Measurements from ENCODE around the gene CDH23. TPM values are rescaled to one million over a fixed set of nuclear protein-coding genes. Genes with fewer than 3 reads are reported as not detected.

The CDH23 gene
- total RNA-seq, 4 donors from 2014 or later: 7.1 to 56.2 (median 25.4) TPM

GRCh38 chr10:71857934-71858890, 461.5 kb downstream of the CDH23 start:
- intact Hi-C loops (cut with DNase I; ENCODE audit: low total_unique reads): no loop called here
- Histone ChIP-seq H3K4me1 (peaks cover 0 to 7% of the 10 kb centered on the region in 2 donors), H3K4me3 (no peak overlapping the region), H3K27me3 (no peaks in the 10 kb centered on the region), H3K9me3 (no peaks in the 10 kb centered on the region), H3K27ac (no peak overlapping the region), H3K36me3 (no peaks in the 10 kb centered on the region)
- no peak for DNase-seq
- TF ChIP-seq POLR2A (IDR thresholded peaks at IDR 0.05): no peak
- TF ChIP-seq, protein P1, sequence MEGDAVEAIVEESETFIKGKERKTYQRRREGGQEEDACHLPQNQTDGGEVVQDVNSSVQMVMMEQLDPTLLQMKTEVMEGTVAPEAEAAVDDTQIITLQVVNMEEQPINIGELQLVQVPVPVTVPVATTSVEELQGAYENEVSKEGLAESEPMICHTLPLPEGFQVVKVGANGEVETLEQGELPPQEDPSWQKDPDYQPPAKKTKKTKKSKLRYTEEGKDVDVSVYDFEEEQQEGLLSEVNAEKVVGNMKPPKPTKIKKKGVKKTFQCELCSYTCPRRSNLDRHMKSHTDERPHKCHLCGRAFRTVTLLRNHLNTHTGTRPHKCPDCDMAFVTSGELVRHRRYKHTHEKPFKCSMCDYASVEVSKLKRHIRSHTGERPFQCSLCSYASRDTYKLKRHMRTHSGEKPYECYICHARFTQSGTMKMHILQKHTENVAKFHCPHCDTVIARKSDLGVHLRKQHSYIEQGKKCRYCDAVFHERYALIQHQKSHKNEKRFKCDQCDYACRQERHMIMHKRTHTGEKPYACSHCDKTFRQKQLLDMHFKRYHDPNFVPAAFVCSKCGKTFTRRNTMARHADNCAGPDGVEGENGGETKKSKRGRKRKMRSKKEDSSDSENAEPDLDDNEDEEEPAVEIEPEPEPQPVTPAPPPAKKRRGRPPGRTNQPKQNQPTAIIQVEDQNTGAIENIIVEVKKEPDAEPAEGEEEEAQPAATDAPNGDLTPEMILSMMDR (IDR thresholded peaks at IDR 0.05): no peak

- Histone ChIP-seq H3K4me3 (no peak overlapping the region), H3K27me3 (no peaks in the 10 kb centered on the region), H3K9me3 (no peaks in the 10 kb centered on the region), H3K27ac (peak overlapping the region; percentile 89 to 93), H3K4me1 (peaks cover 0 to 7% of the 10 kb centered on the region in 2 donors), H3K36me3 (no peaks in the 10 kb centered on the region)
- intact Hi-C loops (cut with DNase I; ENCODE audit: low total_unique reads): no loop called here
- TF ChIP-seq, protein P1 (IDR thresholded peaks at IDR 0.05): no peak
- peak in 1 of 2 donors; percentile 17 for TF ChIP-seq POLR2A (IDR thresholded peaks at IDR 0.05)
- DNase-seq: peak; percentile 93 to 98
Measured at GRCh38 chr10:71860243-71861029, 463.7 kb downstream of the CDH23 start.

GRCh38 chr10:71863203-71863602, 466.5 kb downstream of the CDH23 start:
- H3K36me3 ChIP-seq: no peaks in the 10 kb centered on the region
- H3K4me3 ChIP-seq: no peak overlapping the region
- DNase-seq: no peak
- H3K9me3 ChIP-seq: no peaks in the 10 kb centered on the region
- H3K27ac ChIP-seq: peak overlapping the region; percentile 89 to 93
- intact Hi-C loops (cut with DNase I; ENCODE audit: low total_unique reads): no loop called here
- no peak for TF ChIP-seq POLR2A (IDR thresholded peaks at IDR 0.05)
- TF ChIP-seq, protein P1 (IDR thresholded peaks at IDR 0.05): no peak
- H3K4me1 ChIP-seq: peaks cover 0 to 7% of the 10 kb centered on the region in 2 donors
- no peaks in the 10 kb centered on the region for H3K27me3 ChIP-seq

DNA sequence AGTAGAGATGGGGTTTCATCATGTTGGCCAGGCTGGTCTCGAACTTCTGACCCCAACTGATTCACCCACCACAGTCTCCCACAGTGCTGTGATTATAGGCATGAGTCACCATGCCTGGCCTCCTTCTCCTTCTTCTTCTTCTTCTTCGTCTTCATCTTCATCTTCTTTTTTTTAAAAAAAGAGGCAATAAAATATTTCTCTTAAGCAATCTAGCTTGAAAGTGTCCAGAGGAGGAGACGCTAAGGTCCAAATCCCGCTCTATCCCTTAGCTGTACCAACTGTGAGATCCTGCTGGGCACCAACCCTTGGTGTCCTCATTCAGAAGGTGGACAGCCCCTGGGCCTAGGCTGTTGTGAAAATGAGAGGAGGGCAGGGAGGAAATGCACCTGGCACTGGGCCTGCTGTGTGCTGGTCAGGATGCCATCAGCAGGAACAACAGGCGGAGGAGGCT, 468.2 kb downstream of the CDH23 start:
- Histone ChIP-seq H3K27me3 (no peaks in the 10 kb centered on the region), H3K4me3 (no peak overlapping the region), H3K4me1 (peaks cover 0 to 7% of the 10 kb centered on the region in 2 donors), H3K36me3 (no peaks in the 10 kb centered on the region), H3K9me3 (no peaks in the 10 kb centered on the region), H3K27ac (no peak overlapping the region)
- no peak for TF ChIP-seq POLR2A (IDR thresholded peaks at IDR 0.05)
- TF ChIP-seq, protein P1 (IDR thresholded peaks at IDR 0.05): no peak
- no peak for DNase-seq
- intact Hi-C loops (cut with DNase I; ENCODE audit: low total_unique reads): no loop called here

Small RNAs within 50 kb of the gene (microRNA-seq; reads per million reads assigned to microRNA genes)
- gene MIR7152 (ENCODE audit: borderline microRNAs expressed, borderline replicate concordance): not detected

Small RNAs within 50 kb of the gene (small RNA-seq; reads per million reads assigned to genes)
- not detected for gene MIR7152
- not detected for gene RNU7-38P

Other genes starting within 250 kb of the CDH23 start
- 10 to 100 TPM in 3 of 4 donors, 1 to 10 TPM in 1; 5.3 to 26.6 (median 17.7) TPM for gene UNC5B, start 184.3 kb upstream of the CDH23 start, total RNA-seq
- gene SLC29A3, start 77.7 kb upstream of the CDH23 start, total RNA-seq: 10 to 100 TPM in 1 of 4 donors, 1 to 10 TPM in 3; 1.0 to 13.8 (median 5.5) TPM

Measured in uterus (tissue), 4 donors.